Gastroesophageal sphincter (tissue), 4 donors: ENCODE data around the gene TEN1. TPM values are rescaled to one million over a fixed set of nuclear protein-coding genes. Genes with fewer than 3 reads are reported as not detected.
A peak's percentile ranks its signal among the peaks of the same experiment; 100 is the strongest.

Experiments
- ATAC-seq: fragments of 150-250 bp; one replicate; pipeline ENCODE4 v1.9.1; 2016; ENCODE audit warnings: mild to moderate bottlenecking, moderate library complexity
- H3K27ac ChIP-seq, 4 donors: fragments of 200-600 bp; sonication (generic) in 3 of 4; 1 replicate in 3 of 4; 2 replicates in 1 of 4; pipeline ENCODE4 v1.5.1; 2016 to 2019
- H3K27me3 ChIP-seq: fragments of 200-600 bp; sonication (generic); one replicate; pipeline ENCODE4 v1.5.1; 2019
- H3K36me3 ChIP-seq, 2 donors: fragments of 200-600 bp; sonication (generic); one replicate each; pipeline ENCODE4 v1.5.1; 2019; ENCODE audit warnings: control low read depth in 1 of 2
- H3K4me1 ChIP-seq, 3 donors: fragments of 200-600 bp; sonication (generic); 1 replicate in 2 of 3; 2 replicates in 1 of 3; pipeline ENCODE4 v1.5.1; 2016 to 2019; ENCODE audit warnings: control low read depth in 2 of 3
- H3K4me3 ChIP-seq, 2 donors: fragments of 200-600 bp; sonication (generic); one replicate each; pipeline ENCODE4 v1.5.1; 2019; ENCODE audit warnings: mild to moderate bottlenecking in 1 of 2, moderate library complexity in 1 of 2
- H3K9me3 ChIP-seq, 3 donors: fragments of 200-600 bp; sonication (generic); one replicate each; pipeline ENCODE4 v1.5.1; 2017 to 2019; ENCODE audit warnings: control low read depth in 2 of 3
- EP300 ChIP-seq: sonication (generic); formaldehyde crosslinking; IDR thresholded peaks from one replicate; pipeline ENCODE4 v1.6.1; 2017; ENCODE audit warnings: antibody characterized with exemption, mild to moderate bottlenecking
- POLR2A ChIP-seq, 2 donors: fragments of 450-650 bp; IDR thresholded peaks; one replicate each; pipeline ENCODE4 v1.6.1; 2017; ENCODE audit warnings: antibody characterized with exemption in 2 of 2, mild to moderate bottlenecking in 2 of 2, moderate library complexity in 1 of 2
- POLR2AphosphoS5 ChIP-seq: sonication (generic); formaldehyde crosslinking; IDR thresholded peaks from one replicate; pipeline ENCODE4 v1.6.1; 2017; ENCODE audit warnings: antibody characterized with exemption
- WGBS, 2 donors: methylation state at CpG; one replicate each; pipeline ENCODE4 v1.1.5; 2018; ENCODE audit warnings: low coverage in 1 of 2; 5-methylcytosine and 5-hydroxymethylcytosine counted together
- total RNA-seq, 4 donors: library from RNA; depleted of rRNA; stranded (reverse); fragments of >200 nt; gene quantifications; one replicate each; pipeline ENCODE4 v1.1.0, GENCODE V29; 2016
- TF ChIP-seq, protein P1 (sequence below), 4 experiments: fragments of 200-600 bp in 2 of 4; fragments of 450-650 bp in 2 of 4; sonication (generic) in 1 of 4; IDR thresholded peaks; one replicate each; pipeline ENCODE4 v1.5.1; 2017 to 2019; ENCODE audit warnings: antibody characterized with exemption in 4 of 4, mild to moderate bottlenecking in 2 of 4, moderate library complexity in 2 of 4

TEN1 gene
- total RNA-seq, 4 donors from 2014 or later, result 6.7 to 12.8 (median 7.9) TPM

DNA sequence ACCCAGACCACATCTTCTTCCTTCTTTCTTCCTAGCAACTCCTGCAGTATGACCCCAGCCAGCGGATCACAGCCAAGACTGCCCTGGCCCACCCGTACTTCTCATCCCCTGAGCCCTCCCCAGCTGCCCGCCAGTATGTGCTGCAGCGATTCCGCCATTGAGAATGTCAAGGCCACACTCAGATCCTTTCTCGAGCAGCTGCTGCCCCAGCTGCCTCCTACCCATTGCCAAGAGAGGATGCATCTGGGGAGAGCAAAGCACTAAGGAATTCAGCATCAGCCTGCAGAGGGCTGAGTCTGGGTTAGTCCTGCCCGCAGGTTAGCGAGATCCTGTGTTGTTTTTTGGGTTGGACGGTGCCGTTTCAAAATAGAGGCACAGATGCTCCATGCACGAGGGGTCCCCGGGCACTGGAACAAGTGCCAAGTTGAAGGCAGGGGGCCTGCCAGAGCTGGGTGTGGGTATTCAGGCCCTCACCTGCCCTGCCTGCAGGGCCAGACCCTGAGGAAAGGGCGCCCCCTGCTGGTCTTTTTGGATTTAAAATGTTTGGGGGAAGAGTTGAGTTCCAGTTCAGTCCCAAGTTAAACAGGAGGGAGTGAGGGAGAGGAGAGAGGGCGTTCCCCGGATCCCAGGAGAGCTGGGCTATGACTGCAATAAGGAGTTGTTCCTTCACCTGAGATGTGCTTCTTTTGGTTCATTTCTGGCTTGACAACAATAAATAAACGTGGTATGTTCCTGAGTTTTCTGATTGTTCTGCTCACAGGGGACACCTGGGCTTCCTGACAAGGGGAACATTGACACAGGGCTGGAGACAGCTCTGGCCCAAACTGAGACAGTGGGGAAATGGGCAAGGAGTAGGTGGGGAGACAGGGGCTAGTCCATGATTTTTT lies 26.5 kb downstream of the TEN1 start:
- Histone ChIP-seq H3K4me3 (no peak overlapping the region), H3K9me3 (no peaks in the 10 kb centered on the region)
- peak; percentile 55 for ATAC-seq

DNA sequence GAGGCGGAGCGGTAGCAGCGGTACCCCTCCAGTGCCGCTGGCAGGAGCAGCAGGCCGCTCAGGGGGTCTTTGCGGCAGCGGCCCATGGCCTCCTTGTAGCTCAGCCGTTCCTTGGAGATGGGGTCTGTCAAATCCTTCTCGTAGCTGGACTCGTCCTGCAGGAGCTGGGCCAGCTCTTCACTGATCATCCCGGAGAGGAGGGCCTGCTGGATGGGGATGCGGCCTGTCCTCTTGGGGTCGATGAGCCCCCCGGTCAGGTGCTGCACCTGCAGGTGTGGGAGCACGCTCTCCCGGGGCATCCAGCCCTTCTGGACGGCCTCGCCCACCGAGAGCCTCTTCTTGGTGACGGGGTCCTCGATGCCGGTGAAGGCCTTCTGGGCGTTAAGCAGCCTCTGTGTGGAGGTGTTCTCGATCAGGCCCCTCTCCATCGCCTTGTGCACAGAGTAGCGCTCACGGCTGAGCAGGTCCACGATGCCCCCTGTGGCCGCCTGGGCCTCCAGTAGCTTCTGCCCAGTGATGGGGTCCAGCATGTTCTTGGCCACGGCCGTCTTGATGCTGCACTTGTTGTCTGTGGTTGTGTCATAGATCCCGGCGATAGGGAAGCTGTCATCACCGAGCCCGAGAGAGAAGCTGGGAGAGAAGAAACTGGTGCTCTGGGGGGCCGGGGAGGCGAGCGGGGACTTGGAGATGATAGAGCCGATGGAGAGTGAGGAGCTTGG lies 28.2 kb downstream of the TEN1 start:
- no peak overlapping the region for H3K27ac ChIP-seq
- no peaks in the 10 kb centered on the region for H3K9me3 ChIP-seq
- ATAC-seq, result no peak

More for the DNA sequence above, 26.5 kb downstream of the TEN1 start:
- WGBS, 2 donors, result 37 to 55% methylated on average over 4 to 7 of the region's 16 CpGs
- H3K36me3 ChIP-seq, result peaks cover 0 to 15% of the 10 kb centered on the region in 2 donors
- peak overlapping the region in 1 of 4 donors; percentile 1 for H3K27ac ChIP-seq
- peaks cover 0 to 10% (median 0%) of the 10 kb centered on the region in 3 donors for H3K4me1 ChIP-seq
- no peaks in the 10 kb centered on the region for H3K27me3 ChIP-seq
- TF ChIP-seq POLR2AphosphoS5 (no peak), EP300 (no peak), POLR2A (IDR thresholded peaks at IDR 0.05) (no peak)
- TF ChIP-seq, protein P1, sequence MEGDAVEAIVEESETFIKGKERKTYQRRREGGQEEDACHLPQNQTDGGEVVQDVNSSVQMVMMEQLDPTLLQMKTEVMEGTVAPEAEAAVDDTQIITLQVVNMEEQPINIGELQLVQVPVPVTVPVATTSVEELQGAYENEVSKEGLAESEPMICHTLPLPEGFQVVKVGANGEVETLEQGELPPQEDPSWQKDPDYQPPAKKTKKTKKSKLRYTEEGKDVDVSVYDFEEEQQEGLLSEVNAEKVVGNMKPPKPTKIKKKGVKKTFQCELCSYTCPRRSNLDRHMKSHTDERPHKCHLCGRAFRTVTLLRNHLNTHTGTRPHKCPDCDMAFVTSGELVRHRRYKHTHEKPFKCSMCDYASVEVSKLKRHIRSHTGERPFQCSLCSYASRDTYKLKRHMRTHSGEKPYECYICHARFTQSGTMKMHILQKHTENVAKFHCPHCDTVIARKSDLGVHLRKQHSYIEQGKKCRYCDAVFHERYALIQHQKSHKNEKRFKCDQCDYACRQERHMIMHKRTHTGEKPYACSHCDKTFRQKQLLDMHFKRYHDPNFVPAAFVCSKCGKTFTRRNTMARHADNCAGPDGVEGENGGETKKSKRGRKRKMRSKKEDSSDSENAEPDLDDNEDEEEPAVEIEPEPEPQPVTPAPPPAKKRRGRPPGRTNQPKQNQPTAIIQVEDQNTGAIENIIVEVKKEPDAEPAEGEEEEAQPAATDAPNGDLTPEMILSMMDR (IDR thresholded peaks at IDR 0.05), result peak in 3 of 4 experiments; percentile 68 to 75 (median 68)

DNA sequence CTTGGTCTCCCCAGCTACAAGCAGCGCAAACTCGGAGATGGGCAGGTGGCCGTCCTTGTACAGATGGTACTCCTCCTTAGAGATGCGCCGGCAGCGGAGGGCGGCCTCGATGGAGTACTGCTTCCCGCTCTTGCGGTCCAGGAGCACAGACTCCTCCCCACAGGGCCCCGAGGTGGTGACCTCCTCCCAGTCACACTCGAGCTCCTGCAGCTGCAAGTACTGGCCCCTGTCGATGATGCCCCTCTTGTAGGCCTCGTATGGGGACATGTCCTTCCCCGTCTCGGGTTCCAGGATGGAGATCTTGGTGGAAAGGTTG lies 28.8 kb downstream of the TEN1 start:
- Histone ChIP-seq H3K4me3 (no peak overlapping the region), H3K9me3 (no peaks in the 10 kb centered on the region), H3K36me3 (peaks cover 0 to 5% of the 10 kb centered on the region in 2 donors), H3K4me1 (peaks cover 0 to 10% (median 0%) of the 10 kb centered on the region in 3 donors), H3K27me3 (no peaks in the 10 kb centered on the region), H3K27ac (no peak overlapping the region)
- no peak for TF ChIP-seq EP300
- TF ChIP-seq POLR2A (IDR thresholded peaks at IDR 0.05), result no peak
- no peak for TF ChIP-seq POLR2AphosphoS5
- TF ChIP-seq, protein P1 (IDR thresholded peaks at IDR 0.05), result no peak
- 76 to 88% methylated on average over 12 to 13 of the region's 16 CpGs for WGBS, 2 donors
- no peak for ATAC-seq

More for the DNA sequence above, 28.2 kb downstream of the TEN1 start:
- Histone ChIP-seq H3K27me3 (no peaks in the 10 kb centered on the region), H3K4me3 (no peak overlapping the region), H3K36me3 (peaks cover 0 to 8% of the 10 kb centered on the region in 2 donors), H3K4me1 (peaks cover 0 to 10% (median 0%) of the 10 kb centered on the region in 3 donors)
- TF ChIP-seq, protein P1 (IDR thresholded peaks at IDR 0.05), result no peak
- TF ChIP-seq POLR2A (IDR thresholded peaks at IDR 0.05) (no peak), POLR2AphosphoS5 (no peak), EP300 (no peak)
- WGBS, 2 donors, result 100% methylated on average over 4 of the region's 39 CpGs; no CpG with 5 or more reads in 1 of the 2 donors

DNA sequence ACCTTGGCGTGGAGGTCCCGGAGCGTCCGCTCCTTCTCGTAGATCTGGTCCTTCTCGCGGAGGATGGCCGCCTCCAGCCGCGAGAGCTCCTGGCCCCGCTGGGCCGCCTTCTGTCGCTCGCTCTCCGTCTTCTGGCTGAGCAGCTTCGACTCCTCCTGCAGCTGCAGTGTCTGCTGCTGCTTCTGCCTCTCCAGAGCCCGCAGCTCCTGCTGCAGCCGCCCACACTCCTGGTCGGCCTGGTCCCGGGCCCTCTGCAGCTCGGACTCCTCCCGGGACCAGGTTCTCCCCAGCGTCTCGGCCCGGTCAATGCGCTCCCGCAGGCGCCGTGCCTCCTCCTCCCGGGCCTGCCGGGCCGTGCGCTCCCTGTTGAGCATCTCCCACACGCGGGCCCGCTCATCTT lies 29.2 kb downstream of the TEN1 start:
- no peak overlapping the region for H3K27ac ChIP-seq
- no peaks in the 10 kb centered on the region for H3K9me3 ChIP-seq
- TF ChIP-seq POLR2AphosphoS5, result no peak
- TF ChIP-seq POLR2A (IDR thresholded peaks at IDR 0.05), result no peak
- TF ChIP-seq, protein P1 (IDR thresholded peaks at IDR 0.05), result no peak
- no peak for TF ChIP-seq EP300
- no peak for ATAC-seq
- peaks cover 0 to 5% of the 10 kb centered on the region in 2 donors for H3K36me3 ChIP-seq
- no peaks in the 10 kb centered on the region for H3K27me3 ChIP-seq
- peaks cover 0 to 10% (median 0%) of the 10 kb centered on the region in 3 donors for H3K4me1 ChIP-seq
- H3K4me3 ChIP-seq, result no peak overlapping the region
- 92 to 93% methylated on average over 8 to 18 of the region's 36 CpGs for WGBS, 2 donors
